HepG2 (cell line): Measurements from ENCODE around the gene CLHC1. TPM values are rescaled to one million over a fixed set of nuclear protein-coding genes. Genes with fewer than 3 reads are reported as not detected.

Experiments
- ATAC-seq: fragments of 200-7000 bp; cut with Tn5 transposase; 3 replicates; pipeline ENCODE4 v1.9.1; 2020; ENCODE audit warnings: mild to moderate bottlenecking, moderate library complexity
- BruUV-seq: library from RNA; stranded (reverse); fragments of 400-500 nt; replicated peaks from 2 replicates; lab custom pipeline; 2021; lab: Mats Ljungman, UMichigan
- CTCF ChIA-PET: fragments of 300-600 bp; formaldehyde crosslinking; extraction: SDS; loops from one replicate; lab custom pipeline; 2021; ENCODE audit warnings: low total read pairs, inconsistent platforms, low intra/inter-chr PET ratio; lab: Yijun Ruan, JAX
- POLR2A ChIA-PET: fragments of 350-600 bp; sonication (Branson Sonifier 250); formaldehyde crosslinking; loops from one replicate; lab custom pipeline; 2020; ENCODE audit warnings: antibody characterized with exemption, inconsistent platforms; lab: Yijun Ruan, JAX
- DNase-seq: peaks from one replicate; pipeline ENCODE4 v3.0.0-alpha.2; 2015; ENCODE audit warnings: low spot score
- FAIRE-seq: peaks from 3 replicates; lab custom pipeline; 2011; peaks lifted over from hg19 to GRCh38; lab: Jason Lieb, UNC
- H2AFZ ChIP-seq: one replicate; pipeline ENCODE4 v1.6.1; 2011; ENCODE audit warnings: low read length, inconsistent platforms
- H3K27ac ChIP-seq: fragments of 300-600 bp; 3 replicates; pipeline ENCODE4 v1.8.0; 2011; ENCODE audit warnings: mixed run types, mild to moderate bottlenecking, mixed read lengths, low read length, inconsistent platforms; ENCODE audit not compliant: insufficient read depth; ENCODE audit errors: extremely low read length
- H3K27me3 ChIP-seq, 2 experiments: fragments of 200-600 bp in 1 of 2; 2 replicates in 1 of 2; 3 replicates in 1 of 2; pipeline versions ENCODE4 v1.6.0 to v1.8.0; 2011; ENCODE audit warnings: low read length in 2 of 2, mild to moderate bottlenecking in 2 of 2, moderate library complexity in 2 of 2, inconsistent platforms in 1 of 2; ENCODE audit not compliant: insufficient read depth in 2 of 2, control insufficient read depth in 1 of 2
- H3K36me3 ChIP-seq, 2 experiments: fragments of 200-600 bp in 1 of 2; replicated peaks in 1 of 2; 2 replicates in 1 of 2; 3 replicates in 1 of 2; pipeline versions ENCODE4 v1.5.1 to v1.8.0; 2011; ENCODE audit warnings: low read length in 2 of 2, inconsistent platforms in 1 of 2; ENCODE audit not compliant: insufficient read depth in 2 of 2, control insufficient read depth in 1 of 2
- H3K4me1 ChIP-seq: 2 replicates; pipeline ENCODE4 v1.5.1; 2012; ENCODE audit warnings: low read length, inconsistent platforms; ENCODE audit not compliant: insufficient read depth
- H3K4me2 ChIP-seq: 2 replicates; pipeline ENCODE4 v1.6.0; 2011; ENCODE audit warnings: low read depth, low read length, inconsistent platforms
- H3K4me3 ChIP-seq, 3 experiments: fragments of 200-600 bp in 1 of 3; sonication (generic), shearing (Covaris generic) in 1 of 3; replicated peaks in 1 of 3; 2 replicates each; pipeline ENCODE4 v1.5.1; 2011 to 2016; ENCODE audit warnings: low read length in 3 of 3, inconsistent platforms in 2 of 3, low read depth in 2 of 3, mild to moderate bottlenecking in 2 of 3, control low read depth in 1 of 3, mixed read lengths in 1 of 3; ENCODE audit not compliant: insufficient read depth in 1 of 3
- H3K79me2 ChIP-seq: one replicate; pipeline ENCODE4 v1.6.1; 2011; ENCODE audit warnings: low read length, inconsistent platforms; ENCODE audit not compliant: insufficient read depth
- H3K9ac ChIP-seq: 2 replicates; pipeline ENCODE4 v1.6.0; 2011; ENCODE audit warnings: mild to moderate bottlenecking, low read depth, low read length, inconsistent platforms; ENCODE audit not compliant: insufficient read depth
- H3K9me3 ChIP-seq: 2 replicates; pipeline ENCODE4 v1.5.1; 2012; ENCODE audit warnings: mild to moderate bottlenecking, low read length
- H4K20me1 ChIP-seq: 2 replicates; pipeline ENCODE4 v1.6.0; 2011; ENCODE audit warnings: inconsistent platforms, mild to moderate bottlenecking, low read length, moderate library complexity; ENCODE audit not compliant: insufficient read depth
- AGO2 ChIP-seq: fragments of 200-400 bp; formaldehyde crosslinking; optimal IDR thresholded peaks from 2 replicates; pipeline ENCODE3; 2017; ENCODE audit warnings: mild to moderate bottlenecking, low read depth, low read length, moderate library complexity
- KLF12 ChIP-seq: sonication (generic); formaldehyde crosslinking; IDR thresholded peaks from 2 replicates; pipeline ENCODE4 v1.4.0; 2020; ENCODE audit warnings: missing genetic modification reagents, borderline replicate concordance
- MBD4 ChIP-seq: IDR thresholded peaks from 2 replicates; pipeline ENCODE4 v1.6.1; 2012; ENCODE audit warnings: low read length, inconsistent platforms, borderline replicate concordance
- POLR2AphosphoS5 ChIP-seq: IDR thresholded peaks from 2 replicates; pipeline ENCODE4 v1.6.1; 2012; ENCODE audit warnings: low read depth, low read length
- RBM22 ChIP-seq: fragments of 200-400 bp; formaldehyde crosslinking; optimal IDR thresholded peaks from 2 replicates; pipeline ENCODE3; 2017; ENCODE audit warnings: mild to moderate bottlenecking, low read length, moderate library complexity
- RBM39 ChIP-seq: fragments of 200-400 bp; formaldehyde crosslinking; IDR thresholded peaks from one replicate; pipeline ENCODE4 v1.6.1; 2018; ENCODE audit warnings: antibody characterized with exemption, mild to moderate bottlenecking, low read depth, low read length; ENCODE audit not compliant: poor library complexity, severe bottlenecking
- RERE ChIP-seq: IDR thresholded peaks from 2 replicates; pipeline ENCODE4 v1.6.1; 2016; ENCODE audit warnings: low read depth, missing genetic modification reagents, missing compliant biosample characterization
- SNAPC2 ChIP-seq: sonication (generic); formaldehyde crosslinking; IDR thresholded peaks from 2 replicates; pipeline ENCODE4 v1.8.1; 2022; ENCODE audit warnings: mild to moderate bottlenecking, missing genetic modification reagents
- ZBTB4 ChIP-seq: sonication (generic); formaldehyde crosslinking; IDR thresholded peaks from 2 replicates; pipeline ENCODE4 v1.4.0; 2020; ENCODE audit warnings: missing genetic modification reagents, mild to moderate bottlenecking, borderline replicate concordance
- ZBTB7B ChIP-seq: sonication (generic); formaldehyde crosslinking; IDR thresholded peaks from 2 replicates; pipeline ENCODE4 v1.4.0; 2020; ENCODE audit warnings: missing genetic modification reagents
- ZNF335 ChIP-seq: sonication (generic); formaldehyde crosslinking; IDR thresholded peaks from 2 replicates; pipeline ENCODE4 v1.4.0; 2020; ENCODE audit warnings: missing genetic modification reagents
- ZNF44 ChIP-seq: sonication (generic); formaldehyde crosslinking; IDR thresholded peaks from 2 replicates; pipeline ENCODE4 v1.5.1; 2020; ENCODE audit warnings: mild to moderate bottlenecking, missing genetic modification reagents
- ZNF576 ChIP-seq: sonication (generic); formaldehyde crosslinking; IDR thresholded peaks from 2 replicates; pipeline ENCODE4 v1.4.0; 2020; ENCODE audit warnings: mild to moderate bottlenecking, missing genetic modification reagents
- WGBS: methylation state at CpG from one replicate; pipeline ENCODE4 v1.1.6; 2017; ENCODE audit warnings: low lambda C conversion rate; 5-methylcytosine and 5-hydroxymethylcytosine counted together
- in situ Hi-C: cut with HindIII; loops from 2 replicates; pipeline ENCODE4 v1.10.0; 2017; ENCODE audit warnings: low pct_unique_long_range_greater_than_20kb; ENCODE audit not compliant: extremely low pct_ligation_motif_present
- intact Hi-C: fragments of 100-400 bp; cut with micrococcal nuclease; formaldehyde crosslinking; loops from one replicate; pipeline ENCODE4 v1.10.0; 2022; ENCODE audit not compliant: unreplicated experiment
- polyA plus RNA-seq, 8 experiments: library from polyadenylated mRNA; depleted of rRNA in 3 of 8; stranded (reverse) in 7 of 8; unstranded in 1 of 8; fragments of >200 nt; fragmentation: Illumina TruSeq in 4 of 8; extraction: Trizol in 4 of 8; gene quantifications; 2 replicates each; pipeline versions ENCODE4 v1.2.1 to v1.2.3, GENCODE V29; 2011 to 2016; ENCODE audit warnings: low read depth in 4 of 8, missing spikeins in 1 of 8, mixed read lengths in 1 of 8; ENCODE audit not compliant: insufficient read depth in 1 of 8
- total RNA-seq, 5 experiments: library from RNA; depleted of rRNA; stranded (reverse); fragments of >200 nt; fragmentation: Illumina TruSeq; extraction: Trizol; gene quantifications; 2 replicates each; pipeline ENCODE4 v1.2.3, GENCODE V29; 2016; ENCODE audit warnings: low read depth in 1 of 5

Gene CLHC1
- total and polyA plus RNA-seq, 2 of the 13 experiments (the other 11 are each of a cell fraction or from before 2014, with no cell fraction given), result 9.8 to 12.6 TPM

GRCh38 chr2:55236992-55237543, 5.0 kb upstream of the CLHC1 start (continued):
- TF ChIP-seq ZBTB4 (no peak), ZNF335 (no peak)

- H3K4me3 ChIP-seq, result no peak overlapping the region
- H3K27ac ChIP-seq, result no peak overlapping the region
- H2AFZ ChIP-seq, result no peak overlapping the region
- FAIRE-seq (no peak), ATAC-seq (no peak), DNase-seq (no peak)
- intact Hi-C loops, result loop anchor here (10.0 kb wide), 3 partner anchors 179 to 279 kb away; partner anchors contain the start of genes CCDC88A, CFAP36 and RTN4
- H3K9me3 ChIP-seq, result no peaks in the 10 kb centered on the region
- ChIA-PET POLR2A (no interaction called here), CTCF (no interaction called here)
- in situ Hi-C loops, result no loop called here
- H3K9ac ChIP-seq, result no peak overlapping the region
- WGBS, result 92% methylated on average over 3 of the region's 3 CpGs
- BruUV-seq, result no TSS peak
- H4K20me1 ChIP-seq, result peaks cover 16% of the 10 kb centered on the region
- H3K79me2 ChIP-seq, result peaks cover 34% of the 10 kb centered on the region
- peaks cover 42% of the 10 kb centered on the region for H3K4me1 ChIP-seq
- peaks cover 4 to 25% of the 10 kb centered on the region in 2 experiments; a peak in 4 of 5 replicates for H3K36me3 ChIP-seq
- H3K27me3 ChIP-seq, result no peaks in the 10 kb centered on the region; a peak in 1 of 5 replicates
- H3K4me2 ChIP-seq, result no peak overlapping the region
- TF ChIP-seq RERE (CRISPR knock-in tag) (no peak), ZBTB7B (CRISPR knock-in tag) (no peak), AGO2 (peak; percentile 69), ZNF576 (CRISPR knock-in tag) (no peak), SNAPC2 (no peak), POLR2AphosphoS5 (peak; percentile 59), RBM22 (peak; percentile 95), ZNF44 (CRISPR knock-in tag) (no peak), KLF12 (CRISPR knock-in tag) (no peak), RBM39 (no peak), MBD4 (peak; percentile 73; the same call in 1 of the 2 replicates)
Observed at GRCh38 chr2:55235724-55236538, 3.8 kb upstream of the CLHC1 start.
